HAP-1 (cell line): Measurements from ENCODE around the gene ACACA.
"Not testable (repeated sequence)": the region's sequence is repeated elsewhere in the genome, so short reads cannot be mapped to it uniquely, and the experiment has no call there.

Source experiments
- DNase-seq, 2 experiments: peaks; one replicate each; pipeline ENCODE4 v3.0.0-alpha.2; 2016 to 2020; ENCODE audit warnings: low spot score in 2 of 2
- H3K27me3 ChIP-seq: fragments of 250-450 bp; sonication (Bioruptor Pico); 2 replicates; pipeline ENCODE4 v1.5.1; 2020; ENCODE audit warnings: low read depth, mild to moderate bottlenecking, moderate library complexity
- H3K36me3 ChIP-seq: fragments of 250-450 bp; sonication (Bioruptor Pico); replicated peaks from 2 replicates; pipeline ENCODE4 v1.5.1; 2020; ENCODE audit warnings: mild to moderate bottlenecking
- H3K4me1 ChIP-seq: fragments of 250-450 bp; sonication (Bioruptor Pico); 2 replicates; pipeline ENCODE4 v1.5.1; 2020; ENCODE audit warnings: mild to moderate bottlenecking
- H3K4me3 ChIP-seq: fragments of 250-450 bp; sonication (Bioruptor Pico); 2 replicates; pipeline ENCODE4 v1.5.1; 2020; ENCODE audit warnings: mild to moderate bottlenecking, moderate library complexity
- H3K9me3 ChIP-seq: fragments of 250-450 bp; sonication (Bioruptor Pico); 2 replicates; pipeline ENCODE4 v1.5.1; 2020; ENCODE audit warnings: mild to moderate bottlenecking, moderate library complexity
- in situ Hi-C: fragments of 300-500 bp; cut with MboI; formaldehyde crosslinking; loops from 3 replicates; pipeline ENCODE4 v1.14.3; 2020; ENCODE audit warnings: low sequenced_read_pairs, inconsistent platforms, mixed read lengths

ACACA gene

DNA sequence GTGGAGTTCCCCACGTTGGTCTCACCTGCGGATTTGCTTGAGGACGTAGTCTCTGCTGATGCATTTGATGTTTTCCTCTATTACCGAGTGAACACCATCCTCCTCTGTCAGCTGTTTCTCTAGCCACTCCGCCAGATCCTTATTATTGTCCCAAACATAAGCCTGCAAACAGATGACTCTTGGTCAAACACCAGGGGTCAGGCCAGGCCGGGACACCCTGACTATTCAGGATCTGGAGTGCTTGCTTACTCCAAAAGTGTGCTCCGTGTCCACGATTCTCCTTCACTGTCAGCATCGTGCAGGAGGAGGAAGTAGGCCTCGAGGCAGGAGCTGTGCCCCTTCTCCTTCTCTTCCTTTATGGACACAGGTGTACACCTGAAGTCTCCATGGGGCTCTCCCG is 317.7 kb downstream of the ACACA start:
- peaks cover 2% of the 10 kb centered on the region for H3K4me1 ChIP-seq
- DNase-seq, result no peak
- in situ Hi-C loops, result no loop called here
- H3K4me3 ChIP-seq, result no peak overlapping the region
- no peaks in the 10 kb centered on the region for H3K9me3 ChIP-seq
- peaks cover 73% of the 10 kb centered on the region for H3K36me3 ChIP-seq
- H3K27me3 ChIP-seq, result no peaks in the 10 kb centered on the region

DNA sequence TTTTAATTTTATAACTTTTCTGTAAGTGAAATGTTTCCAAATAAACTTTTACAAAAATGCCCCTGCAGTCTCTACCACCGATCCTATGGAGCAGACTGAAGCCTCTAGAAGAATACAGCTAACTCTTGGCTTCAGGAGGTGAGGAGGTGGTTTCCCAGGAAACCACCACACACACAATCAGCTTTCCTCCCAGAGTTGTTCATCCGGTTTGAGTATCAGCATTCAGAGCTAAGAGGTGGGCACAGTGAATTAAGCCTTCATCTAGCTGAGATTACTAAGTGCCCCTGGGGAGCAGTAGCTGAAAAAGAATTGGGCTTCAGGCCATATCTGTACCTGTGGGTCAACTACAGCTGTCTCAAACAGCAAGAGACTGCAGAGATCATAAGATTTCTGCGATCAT is 318.2 kb downstream of the ACACA start:
- H3K27me3 ChIP-seq, result no peaks in the 10 kb centered on the region
- H3K4me1 ChIP-seq, result peaks cover 2% of the 10 kb centered on the region
- H3K4me3 ChIP-seq, result no peak overlapping the region
- H3K9me3 ChIP-seq, result no peaks in the 10 kb centered on the region
- H3K36me3 ChIP-seq, result peaks cover 68% of the 10 kb centered on the region
- DNase-seq, result no peak
- in situ Hi-C loops, result no loop called here

- DNase-seq, result no peak
- Histone ChIP-seq H3K36me3 (peaks cover 60% of the 10 kb centered on the region), H3K9me3 (no peaks in the 10 kb centered on the region), H3K4me1 (peaks cover 2% of the 10 kb centered on the region), H3K4me3 (no peak overlapping the region), H3K27me3 (no peaks in the 10 kb centered on the region)
- in situ Hi-C loops, result no loop called here
Measured at GRCh38 chr17:37087683-37088082, 319.0 kb downstream of the ACACA start.

- DNase-seq, result no peak
- no peaks in the 10 kb centered on the region for H3K9me3 ChIP-seq
- peaks cover 55% of the 10 kb centered on the region for H3K36me3 ChIP-seq
- H3K27me3 ChIP-seq, result no peaks in the 10 kb centered on the region
- H3K4me1 ChIP-seq, result peaks cover 2% of the 10 kb centered on the region; the same call in 1 of the 2 replicates
- H3K4me3 ChIP-seq, result no peak overlapping the region
- in situ Hi-C loops, result no loop called here
Measured at GRCh38 chr17:37086948-37087347, 319.7 kb downstream of the ACACA start.

- DNase-seq, result no peak
- Histone ChIP-seq H3K4me1 (peaks cover under 1% of the 10 kb centered on the region; the same call in 1 of the 2 replicates), H3K9me3 (no peaks in the 10 kb centered on the region), H3K4me3 (no peak overlapping the region), H3K27me3 (no peaks in the 10 kb centered on the region), H3K36me3 (peaks cover 55% of the 10 kb centered on the region)
- in situ Hi-C loops, result no loop called here
Measured at GRCh38 chr17:37086334-37086733, 320.3 kb downstream of the ACACA start.

DNA sequence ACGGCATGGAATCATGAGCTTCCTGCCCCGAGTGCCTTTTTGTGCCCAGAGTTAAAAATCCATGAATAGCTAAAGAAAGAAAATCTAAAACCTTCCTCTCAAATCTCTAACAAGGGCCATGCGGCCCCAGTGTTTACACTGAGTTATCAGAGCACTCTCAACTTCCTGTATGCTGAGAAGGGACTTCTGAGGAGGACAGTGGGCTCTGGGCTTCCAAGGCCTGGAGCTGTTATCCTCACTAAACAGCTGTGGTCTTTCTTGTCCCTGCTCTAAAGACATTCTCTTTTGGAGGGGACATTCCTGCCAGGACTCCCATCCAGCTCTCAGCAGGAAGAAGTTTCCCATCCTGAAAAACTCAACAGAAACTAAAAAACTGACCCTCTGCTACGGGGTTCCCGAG is 322.3 kb downstream of the ACACA start:
- Histone ChIP-seq H3K9me3 (no peaks in the 10 kb centered on the region), H3K4me1 (no peaks in the 10 kb centered on the region), H3K27me3 (no peaks in the 10 kb centered on the region), H3K36me3 (peaks cover 44% of the 10 kb centered on the region), H3K4me3 (no peak overlapping the region)
- in situ Hi-C loops, result no loop called here
- DNase-seq, result no peak

GRCh38 chr17:37083456-37083855 is 323.2 kb downstream of the ACACA start:
- DNase-seq, result no peak
- no peak overlapping the region for H3K4me3 ChIP-seq
- in situ Hi-C loops, result no loop called here
- H3K9me3 ChIP-seq, result no peaks in the 10 kb centered on the region
- no peaks in the 10 kb centered on the region for H3K27me3 ChIP-seq
- peaks cover 35% of the 10 kb centered on the region for H3K36me3 ChIP-seq
- H3K4me1 ChIP-seq, result no peaks in the 10 kb centered on the region

DNA sequence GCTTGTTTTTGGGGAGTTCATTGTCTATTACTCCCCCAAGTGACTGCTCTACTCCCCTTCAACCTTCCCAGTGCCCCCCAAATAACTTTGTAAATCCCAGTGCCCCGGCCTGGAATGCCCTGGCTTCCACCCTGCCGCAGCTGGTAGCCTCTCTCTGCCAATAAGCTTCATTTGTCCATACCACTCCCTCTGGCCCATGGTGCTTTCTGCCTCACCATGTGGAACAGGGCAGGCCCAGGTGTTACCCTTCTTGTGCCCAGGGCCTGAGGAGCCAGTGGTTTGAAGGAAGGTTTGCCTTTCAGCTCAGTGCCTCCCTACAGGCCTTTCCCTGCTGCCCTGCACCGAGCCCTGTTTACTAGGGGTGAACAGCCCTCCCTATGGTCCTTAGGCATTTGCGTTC is 323.7 kb downstream of the ACACA start:
- in situ Hi-C loops, result no loop called here
- no peaks in the 10 kb centered on the region for H3K9me3 ChIP-seq
- no peaks in the 10 kb centered on the region for H3K27me3 ChIP-seq
- no peaks in the 10 kb centered on the region for H3K4me1 ChIP-seq
- H3K4me3 ChIP-seq, result no peak overlapping the region
- peaks cover 30% of the 10 kb centered on the region for H3K36me3 ChIP-seq
- no peak for DNase-seq

DNA sequence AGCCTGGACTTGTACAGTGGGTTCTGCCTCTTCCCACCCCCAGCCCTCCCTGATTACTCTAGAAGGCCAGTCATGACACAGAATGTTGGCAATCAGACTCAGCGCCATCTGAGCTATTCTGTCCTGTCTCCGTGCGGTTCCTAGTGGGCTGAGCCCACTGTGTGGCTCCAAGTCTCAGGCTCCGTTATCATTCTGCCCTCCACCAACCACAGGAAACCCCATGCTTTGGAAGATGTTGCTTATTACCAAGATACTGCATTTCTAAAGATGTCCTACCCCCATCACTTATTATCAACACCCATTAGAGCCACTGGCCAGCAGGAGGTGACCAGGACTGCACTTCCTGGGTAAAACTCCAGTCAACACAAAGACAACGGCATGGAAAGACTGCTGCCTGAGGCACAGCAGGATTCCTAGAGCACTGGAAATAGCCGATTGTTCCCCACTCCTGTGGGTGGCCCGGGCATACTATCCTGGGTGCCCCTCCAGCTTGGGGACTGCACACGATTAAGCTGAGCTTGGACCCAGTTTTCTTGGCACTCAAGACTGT is 324.2 kb downstream of the ACACA start:
- Histone ChIP-seq H3K36me3 (peaks cover 27% of the 10 kb centered on the region), H3K27me3 (no peaks in the 10 kb centered on the region), H3K4me3 (no peak overlapping the region), H3K9me3 (no peaks in the 10 kb centered on the region), H3K4me1 (no peaks in the 10 kb centered on the region)
- in situ Hi-C loops, result no loop called here
- no peak for DNase-seq

GRCh38 chr17:37081287-37081686 is 325.3 kb downstream of the ACACA start:
- in situ Hi-C loops, result no loop called here
- Histone ChIP-seq H3K27me3 (no peaks in the 10 kb centered on the region), H3K4me3 (no peak overlapping the region), H3K9me3 (no peaks in the 10 kb centered on the region), H3K4me1 (no peaks in the 10 kb centered on the region), H3K36me3 (peaks cover 17% of the 10 kb centered on the region)
- DNase-seq, result no peak

GRCh38 chr17:37079735-37080134 is 326.9 kb downstream of the ACACA start:
- Histone ChIP-seq H3K4me3 (no peak overlapping the region), H3K27me3 (no peaks in the 10 kb centered on the region), H3K36me3 (peaks cover 3% of the 10 kb centered on the region), H3K9me3 (no peaks in the 10 kb centered on the region), H3K4me1 (no peaks in the 10 kb centered on the region)
- in situ Hi-C loops, result no loop called here
- DNase-seq, result no peak

DNA sequence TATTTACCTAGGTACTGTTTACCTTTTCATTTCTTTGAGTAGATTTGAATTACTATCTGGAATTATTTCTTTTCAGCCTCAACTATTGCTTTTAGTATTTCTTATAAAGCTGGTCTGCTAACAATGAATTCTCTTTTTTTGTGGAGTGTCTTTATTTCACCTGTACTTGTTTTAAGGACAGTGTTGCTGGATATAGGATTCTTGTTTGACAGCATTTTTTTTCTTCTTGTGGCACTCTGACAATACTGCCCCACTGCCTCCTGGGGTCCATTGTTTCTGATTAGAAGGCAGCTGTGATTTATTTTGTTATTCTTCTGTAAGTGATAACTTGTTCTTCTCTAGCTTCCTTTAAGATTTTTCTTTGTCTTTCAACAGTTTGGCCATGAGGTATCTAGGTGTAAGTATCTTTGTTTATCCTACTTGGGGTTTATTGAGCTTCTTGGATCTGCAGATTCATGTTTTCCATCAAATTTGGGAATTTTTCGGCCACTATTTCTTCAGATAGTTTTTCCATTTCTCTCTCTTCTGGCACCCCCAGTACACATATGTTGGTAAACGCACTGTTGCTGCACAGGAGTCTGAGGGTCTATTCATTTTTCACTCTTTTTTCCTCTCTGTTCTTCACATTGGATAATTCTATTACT is 327.4 kb downstream of the ACACA start:
- Histone ChIP-seq H3K4me1 (no peaks in the 10 kb centered on the region), H3K4me3 (no peak overlapping the region), H3K9me3 (no peaks in the 10 kb centered on the region), H3K36me3 (no peaks in the 10 kb centered on the region), H3K27me3 (no peaks in the 10 kb centered on the region)
- in situ Hi-C loops, result no loop called here
- no peak for DNase-seq

DNA sequence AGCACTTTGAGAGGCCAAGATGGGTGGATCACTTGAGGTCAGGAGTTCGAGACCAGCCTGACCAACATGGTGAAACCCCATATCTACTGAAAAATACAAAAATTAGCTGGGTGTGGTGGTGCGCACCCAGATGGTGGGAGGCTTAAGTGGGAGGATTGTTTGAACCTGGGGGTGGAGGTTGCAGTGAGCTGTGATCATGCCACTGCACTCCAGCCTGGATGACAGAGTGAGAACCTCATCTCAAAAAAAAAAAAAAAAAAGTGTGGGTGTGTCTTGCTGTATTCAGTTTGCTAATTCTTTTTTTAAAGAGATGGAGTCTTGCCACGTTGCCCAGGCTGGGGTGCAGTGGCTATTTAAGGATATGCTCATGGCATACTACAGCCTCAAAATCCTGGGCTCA is 333.2 kb downstream of the ACACA start:
- in situ Hi-C loops, H3K36me3 ChIP-seq, H3K4me3 ChIP-seq, H3K9me3 ChIP-seq, H3K27me3 ChIP-seq, H3K4me1 ChIP-seq, DNase-seq: not testable (repeated sequence)

- Histone ChIP-seq H3K9me3 (no peaks in the 10 kb centered on the region), H3K4me3 (no peak overlapping the region), H3K36me3 (no peaks in the 10 kb centered on the region), H3K4me1 (peaks cover 16% of the 10 kb centered on the region), H3K27me3 (no peaks in the 10 kb centered on the region)
- no peak for DNase-seq
- in situ Hi-C loops, result no loop called here
Measured at GRCh38 chr17:37069087-37069486, 337.5 kb downstream of the ACACA start.

GRCh38 chr17:37068266-37068665 is 338.4 kb downstream of the ACACA start:
- DNase-seq, result no peak
- H3K4me3 ChIP-seq, result no peak overlapping the region
- no peaks in the 10 kb centered on the region for H3K9me3 ChIP-seq
- in situ Hi-C loops, result no loop called here
- peaks cover 16% of the 10 kb centered on the region for H3K4me1 ChIP-seq
- H3K27me3 ChIP-seq, result no peaks in the 10 kb centered on the region
- H3K36me3 ChIP-seq, result no peaks in the 10 kb centered on the region
